Muscle layer of colon (tissue), 2 donors: ENCODE results near the gene TAF12.
A peak's percentile ranks its signal among the peaks of the same experiment; 100 is the strongest.
"Not testable (repeated sequence)": the region's sequence is repeated elsewhere in the genome, so short reads cannot be mapped to it uniquely, and the experiment has no call there.

Source experiments
- H3K27ac ChIP-seq: one replicate; pipeline ENCODE4 v1.7.0; 2013; ENCODE audit warnings: low read depth, mild to moderate bottlenecking, low read length, moderate library complexity
- H3K27me3 ChIP-seq, 2 donors: one replicate each; pipeline ENCODE4 v1.7.0; 2013; ENCODE audit warnings: low read length in 2 of 2, mild to moderate bottlenecking in 2 of 2; ENCODE audit not compliant: insufficient read depth in 2 of 2, control insufficient read depth in 1 of 2
- H3K36me3 ChIP-seq: one replicate; pipeline ENCODE4 v1.7.0; 2013; ENCODE audit warnings: mild to moderate bottlenecking, low read length; ENCODE audit not compliant: insufficient read depth
- H3K4me1 ChIP-seq: one replicate; pipeline ENCODE4 v1.7.0; 2013; ENCODE audit warnings: mild to moderate bottlenecking, low read length; ENCODE audit not compliant: insufficient read depth
- H3K4me3 ChIP-seq, 2 donors: one replicate each; pipeline ENCODE4 v1.7.0; 2013; ENCODE audit warnings: low read length in 2 of 2, low read depth in 1 of 2, mild to moderate bottlenecking in 1 of 2, moderate library complexity in 1 of 2
- H3K9ac ChIP-seq: one replicate; pipeline ENCODE4 v1.7.0; 2013; ENCODE audit warnings: low read length
- H3K9me3 ChIP-seq: one replicate; pipeline ENCODE4 v1.7.0; 2013; ENCODE audit warnings: mild to moderate bottlenecking, low read length
- donor health status: abdominal sarcoma.
- donor health status: Adenocarcinoma of cecum.

The TAF12 gene

DNA sequence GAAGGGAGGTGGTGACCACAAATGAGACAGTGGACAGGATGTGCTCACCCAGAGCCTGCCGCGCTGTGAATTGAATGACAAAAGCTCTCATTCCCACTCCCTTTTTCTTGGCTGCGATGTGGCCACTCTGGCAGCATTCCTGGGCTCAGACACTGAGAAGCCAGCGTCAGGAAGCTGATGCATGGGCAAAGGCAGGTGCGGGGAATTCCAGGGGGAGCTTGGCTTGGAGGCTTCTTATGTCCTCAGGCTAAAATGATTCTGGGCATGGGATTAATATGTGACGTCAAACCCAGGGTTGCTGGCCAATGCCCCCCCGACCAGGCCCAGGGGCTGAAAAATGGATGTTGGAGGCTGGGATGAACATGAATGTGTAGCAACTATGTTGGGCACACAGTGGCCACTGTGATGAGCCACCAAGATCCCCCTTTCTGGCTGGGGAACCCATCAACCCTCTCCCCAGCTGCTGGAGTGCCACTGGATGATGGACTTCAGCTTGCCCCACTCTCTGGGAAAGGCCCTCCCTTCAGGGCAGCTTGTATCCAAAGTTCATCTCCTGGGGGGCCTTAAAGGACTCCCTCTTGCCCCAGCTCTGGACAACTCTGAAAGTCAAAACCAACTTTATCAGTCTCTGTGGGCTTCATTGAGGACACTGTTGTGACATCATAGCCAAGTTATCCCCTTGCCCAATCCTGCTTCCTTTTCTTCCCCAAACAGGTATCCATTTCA lies 48.0 kb downstream of the TAF12 start:
- not testable (repeated sequence) for H3K4me3 ChIP-seq, H3K9ac ChIP-seq, H3K9me3 ChIP-seq, H3K36me3 ChIP-seq, H3K27ac ChIP-seq, H3K27me3 ChIP-seq
- peaks cover 11% of the 10 kb centered on the region for H3K4me1 ChIP-seq

- H3K9me3 ChIP-seq, H3K27ac ChIP-seq, H3K36me3 ChIP-seq, H3K27me3 ChIP-seq, H3K9ac ChIP-seq, H3K4me3 ChIP-seq: not testable (repeated sequence)
- H3K4me1 ChIP-seq = peaks cover 11% of the 10 kb centered on the region
These were observed 48.9 kb downstream of the TAF12 start for GRCh38 chr1:28593988-28594356.

GRCh38 chr1:28592321-28593071 lies 50.4 kb downstream of the TAF12 start:
- H3K4me1 ChIP-seq = peaks cover 11% of the 10 kb centered on the region
- no peaks in the 10 kb centered on the region for H3K27me3 ChIP-seq
- no peaks in the 10 kb centered on the region for H3K36me3 ChIP-seq
- no peak overlapping the region for H3K9ac ChIP-seq
- no peaks in the 10 kb centered on the region for H3K9me3 ChIP-seq
- peak overlapping the region; percentile 22 to 50 for H3K4me3 ChIP-seq
- no peak overlapping the region for H3K27ac ChIP-seq

DNA sequence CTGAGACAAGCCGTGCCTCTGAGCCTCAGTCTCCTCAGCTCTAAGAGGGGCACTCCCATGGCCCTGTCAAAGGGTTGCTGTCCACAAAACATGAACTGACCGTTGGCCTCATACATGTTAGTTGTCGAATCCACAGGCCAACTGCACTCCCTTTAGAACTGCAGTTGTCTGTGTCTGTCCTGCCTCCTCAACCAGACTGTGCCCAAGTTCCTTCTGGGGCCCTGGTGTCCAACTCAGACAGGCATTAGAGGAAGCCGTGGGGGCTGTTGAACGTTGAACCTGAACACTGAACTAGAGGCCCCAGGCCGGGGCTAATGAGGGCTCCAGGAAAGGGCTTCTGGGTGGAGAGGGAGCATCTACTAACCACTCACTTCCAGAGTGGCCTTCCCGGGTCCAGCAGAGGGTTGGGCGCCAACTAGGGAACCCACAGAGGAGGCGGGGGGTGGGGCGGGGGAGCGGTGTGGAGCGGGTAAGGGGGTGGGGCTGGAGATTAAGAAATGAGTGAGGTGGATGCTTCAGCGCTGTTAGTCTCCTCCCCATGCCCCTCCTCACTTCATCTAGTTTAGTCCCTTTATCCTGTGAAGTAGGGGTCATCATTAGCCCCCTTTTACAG lies 51.1 kb downstream of the TAF12 start, which contains the start of gene RAB42:
Gene RAB42, plus strand, starts transcription at position 558 of the 613 bp plus-strand sequence. CDS start 247 bp downstream, outside the sequence.
- Histone ChIP-seq H3K9ac (no peak within 1 kb of the TSS), H3K9me3 (no peaks in the 10 kb centered on the region), H3K4me3 (peak within 1 kb of the TSS; percentile 22 to 50), H3K27ac (no peak within 1 kb of the TSS), H3K27me3 (no peaks in the 10 kb centered on the region), H3K4me1 (peaks cover 11% of the 10 kb centered on the region), H3K36me3 (no peaks in the 10 kb centered on the region)

DNA sequence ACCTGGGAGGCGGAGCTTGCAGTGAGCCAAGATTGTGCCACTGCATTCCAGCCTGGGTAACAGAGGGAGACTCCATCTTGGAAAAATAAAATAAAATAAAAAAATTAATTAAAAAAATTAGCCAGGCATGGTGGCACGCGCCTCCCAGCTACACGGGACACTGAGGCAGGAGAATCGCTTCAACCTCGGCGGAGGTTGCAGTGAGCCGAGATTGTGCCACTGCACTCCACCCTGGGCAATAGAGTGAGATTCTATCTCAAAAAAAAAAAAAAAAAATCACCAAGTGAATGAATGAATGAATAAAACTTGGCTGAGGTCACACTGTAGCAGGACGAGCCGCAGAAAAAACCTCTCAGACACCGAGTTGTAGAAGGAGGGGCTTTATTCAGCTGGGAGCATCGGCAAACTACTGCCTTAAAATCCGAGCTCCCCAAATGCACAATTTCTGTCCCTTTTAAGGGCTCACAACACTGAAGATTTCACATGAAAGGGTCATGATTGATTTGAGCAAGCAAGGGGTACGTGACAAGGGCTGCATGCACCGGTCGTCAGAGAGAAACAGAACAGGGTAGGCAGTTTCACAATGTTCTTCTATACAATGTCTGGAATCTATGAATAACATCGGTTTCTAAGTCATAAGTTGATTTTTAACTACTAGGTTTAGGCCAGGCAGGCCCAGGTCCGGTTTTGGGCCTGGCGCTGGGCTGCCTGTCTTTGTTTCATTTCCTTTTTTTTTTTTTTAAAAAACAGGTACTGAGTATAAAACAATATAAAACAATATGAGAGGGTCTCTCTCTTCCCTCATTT lies 56.1 kb downstream of the TAF12 start:
- not testable (repeated sequence) for H3K36me3 ChIP-seq, H3K9ac ChIP-seq, H3K4me3 ChIP-seq, H3K9me3 ChIP-seq, H3K27me3 ChIP-seq, H3K27ac ChIP-seq, H3K4me1 ChIP-seq

DNA sequence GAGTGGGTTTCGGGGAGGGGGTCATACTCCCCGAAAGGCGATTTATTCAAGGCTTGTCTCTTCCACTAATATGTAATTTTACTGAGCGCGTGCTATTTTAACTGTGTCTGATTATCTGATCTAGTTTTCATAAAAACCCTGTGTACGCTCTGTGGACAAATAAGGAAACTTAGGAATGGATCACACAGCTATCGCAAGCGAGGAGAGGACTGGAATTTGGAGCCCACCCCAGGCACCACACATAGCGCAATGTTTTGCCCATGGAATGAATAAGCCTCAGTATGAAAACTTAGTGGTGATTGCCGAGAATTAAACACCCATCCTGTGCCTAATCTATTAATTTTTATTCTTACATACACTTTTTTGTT lies 60.6 kb downstream of the TAF12 start:
- Histone ChIP-seq H3K9me3 (no peaks in the 10 kb centered on the region), H3K27ac (peak overlapping the region; percentile 89), H3K27me3 (no peaks in the 10 kb centered on the region), H3K4me1 (peaks cover 21% of the 10 kb centered on the region), H3K4me3 (peak overlapping the region; percentile 84 to 99), H3K9ac (peak overlapping the region; percentile 86), H3K36me3 (peaks cover 33% of the 10 kb centered on the region)

DNA sequence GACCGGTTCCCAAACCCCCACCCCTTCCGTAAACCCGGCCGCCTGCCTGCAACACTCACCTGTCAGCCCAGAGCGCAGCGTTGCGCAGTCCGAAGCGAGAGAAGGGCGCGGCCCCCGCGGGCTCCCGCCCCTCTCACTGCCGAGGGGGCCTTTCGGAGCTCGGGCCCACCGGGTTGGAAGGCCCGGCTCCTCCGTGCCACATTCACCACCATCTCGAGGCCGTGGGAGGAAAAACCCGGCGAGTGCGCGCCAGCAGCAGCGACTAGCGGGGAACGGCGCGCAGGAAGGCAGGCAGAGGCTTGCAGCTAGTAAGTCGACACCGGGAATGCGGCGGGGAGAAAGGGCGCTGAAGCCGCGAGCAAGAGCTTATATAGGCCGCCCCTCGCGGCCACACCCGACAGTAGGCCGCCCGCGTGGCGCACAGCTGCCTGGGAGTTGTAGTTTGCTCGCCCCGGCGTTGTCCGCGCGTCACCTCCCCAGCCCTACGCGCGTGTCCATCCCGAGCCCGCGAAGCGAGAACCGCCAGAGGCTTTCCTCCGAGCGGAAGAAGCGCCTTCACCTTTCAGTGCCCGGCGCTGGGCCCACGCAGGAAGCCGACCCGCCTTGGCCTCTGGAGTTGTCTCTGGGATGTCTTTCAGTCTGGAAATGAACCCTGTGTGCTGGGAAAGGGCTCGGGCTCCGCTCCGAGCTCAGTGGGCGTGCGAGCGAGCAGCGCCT lies 61.2 kb downstream of the TAF12 start:
- H3K27me3 ChIP-seq = no peaks in the 10 kb centered on the region
- H3K36me3 ChIP-seq = peaks cover 38% of the 10 kb centered on the region
- H3K9me3 ChIP-seq = no peaks in the 10 kb centered on the region
- H3K4me1 ChIP-seq = peaks cover 21% of the 10 kb centered on the region
- peak overlapping the region; percentile 93 for H3K9ac ChIP-seq
- peak overlapping the region; percentile 84 to 99 for H3K4me3 ChIP-seq
- H3K27ac ChIP-seq = peak overlapping the region; percentile 89

DNA sequence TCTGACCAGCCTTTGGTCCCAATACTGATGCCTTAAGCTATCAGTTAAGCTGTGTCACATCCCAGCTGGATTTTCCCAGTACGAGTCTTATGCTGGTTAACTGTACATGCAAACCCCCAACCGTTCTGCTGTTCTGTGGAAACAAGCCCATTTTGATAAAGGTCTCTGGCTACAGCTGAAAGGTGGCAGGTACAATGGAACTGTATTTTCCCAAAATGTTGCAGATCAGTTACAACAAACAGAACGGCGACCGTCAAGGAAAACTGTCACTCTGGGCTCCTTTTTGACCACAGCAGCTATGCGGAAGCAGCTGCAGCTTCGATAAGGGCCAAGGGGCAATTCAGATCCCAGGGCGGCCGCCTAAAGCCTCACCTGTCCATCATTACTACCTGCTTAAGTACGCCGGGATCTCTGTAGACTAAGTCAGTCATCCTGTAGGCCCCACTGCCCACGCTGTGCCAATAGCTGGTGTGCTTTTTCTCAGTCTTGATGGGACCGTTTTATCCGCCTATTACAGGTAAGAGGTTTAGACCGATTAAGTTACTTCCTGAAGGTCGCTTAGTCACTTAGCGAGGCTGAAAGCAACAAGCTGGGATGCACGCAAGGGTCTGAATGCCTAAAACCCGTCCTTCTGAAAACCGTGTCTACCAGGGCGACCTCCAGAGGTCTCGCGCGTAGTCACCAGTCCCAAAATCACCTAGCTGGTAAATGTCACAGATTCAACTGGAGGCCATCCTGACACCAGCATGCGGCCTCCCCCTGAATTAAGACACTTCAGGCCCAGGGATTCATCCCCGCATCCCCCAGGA lies 61.9 kb downstream of the TAF12 start:
- Histone ChIP-seq H3K36me3 (peaks cover 40% of the 10 kb centered on the region), H3K9ac (peak overlapping the region; percentile 93), H3K4me3 (peak overlapping the region; percentile 84 to 99), H3K4me1 (peaks cover 21% of the 10 kb centered on the region), H3K9me3 (no peaks in the 10 kb centered on the region), H3K27me3 (no peaks in the 10 kb centered on the region), H3K27ac (peak overlapping the region; percentile 89)

- H3K27ac ChIP-seq = no peak overlapping the region
- no peak overlapping the region for H3K4me3 ChIP-seq
These were observed 63.5 kb downstream of the TAF12 start for GRCh38 chr1:28579401-28579800.

DNA sequence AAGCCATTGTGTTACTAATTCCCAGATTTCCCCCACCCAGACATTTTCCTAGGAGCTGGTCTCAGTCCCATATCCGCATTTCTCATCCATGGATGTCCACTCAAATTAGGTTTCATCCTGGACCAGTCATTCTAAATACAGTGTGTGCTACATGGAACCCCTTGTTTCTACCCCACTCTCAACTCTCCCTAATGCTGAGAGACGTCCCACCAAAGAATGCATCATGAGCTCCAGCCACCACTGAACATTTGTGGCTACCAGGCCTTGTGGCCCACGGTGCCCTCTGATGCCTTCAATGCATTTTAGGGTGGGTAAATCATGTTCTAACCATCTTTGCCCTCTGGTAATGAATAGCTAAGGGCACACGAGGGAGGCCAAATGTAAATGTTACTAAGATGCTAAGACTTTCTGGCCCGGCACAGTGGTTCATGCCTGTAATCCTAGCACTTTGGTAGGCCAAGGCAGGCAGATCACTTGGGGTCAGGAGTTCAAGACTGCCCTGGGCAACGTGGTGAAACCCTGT lies 64.1 kb downstream of the TAF12 start:
- Histone ChIP-seq H3K27ac (no peak overlapping the region), H3K27me3 (no peaks in the 10 kb centered on the region), H3K36me3 (peaks cover 40% of the 10 kb centered on the region), H3K4me1 (peaks cover 21% of the 10 kb centered on the region), H3K4me3 (no peak overlapping the region), H3K9ac (no peak overlapping the region), H3K9me3 (no peaks in the 10 kb centered on the region)

More at GRCh38 chr1:28579401-28579800, 63.5 kb downstream of the TAF12 start:
- H3K4me1 ChIP-seq = peaks cover 21% of the 10 kb centered on the region
- H3K9me3 ChIP-seq = no peaks in the 10 kb centered on the region
- H3K27me3 ChIP-seq = no peaks in the 10 kb centered on the region
- peaks cover 40% of the 10 kb centered on the region for H3K36me3 ChIP-seq
- H3K9ac ChIP-seq = no peak overlapping the region
